HG03565 (cell line): ENCODE results near the gene WNT4.

Source experiments
- ATAC-seq: cut with Tn5 transposase; IDR thresholded peaks from one replicate; pipeline ENCODE4 v1.9.1; 2021; ENCODE audit warnings: mild to moderate bottlenecking, moderate library complexity; ENCODE audit not compliant: unreplicated experiment

WNT4 gene

DNA sequence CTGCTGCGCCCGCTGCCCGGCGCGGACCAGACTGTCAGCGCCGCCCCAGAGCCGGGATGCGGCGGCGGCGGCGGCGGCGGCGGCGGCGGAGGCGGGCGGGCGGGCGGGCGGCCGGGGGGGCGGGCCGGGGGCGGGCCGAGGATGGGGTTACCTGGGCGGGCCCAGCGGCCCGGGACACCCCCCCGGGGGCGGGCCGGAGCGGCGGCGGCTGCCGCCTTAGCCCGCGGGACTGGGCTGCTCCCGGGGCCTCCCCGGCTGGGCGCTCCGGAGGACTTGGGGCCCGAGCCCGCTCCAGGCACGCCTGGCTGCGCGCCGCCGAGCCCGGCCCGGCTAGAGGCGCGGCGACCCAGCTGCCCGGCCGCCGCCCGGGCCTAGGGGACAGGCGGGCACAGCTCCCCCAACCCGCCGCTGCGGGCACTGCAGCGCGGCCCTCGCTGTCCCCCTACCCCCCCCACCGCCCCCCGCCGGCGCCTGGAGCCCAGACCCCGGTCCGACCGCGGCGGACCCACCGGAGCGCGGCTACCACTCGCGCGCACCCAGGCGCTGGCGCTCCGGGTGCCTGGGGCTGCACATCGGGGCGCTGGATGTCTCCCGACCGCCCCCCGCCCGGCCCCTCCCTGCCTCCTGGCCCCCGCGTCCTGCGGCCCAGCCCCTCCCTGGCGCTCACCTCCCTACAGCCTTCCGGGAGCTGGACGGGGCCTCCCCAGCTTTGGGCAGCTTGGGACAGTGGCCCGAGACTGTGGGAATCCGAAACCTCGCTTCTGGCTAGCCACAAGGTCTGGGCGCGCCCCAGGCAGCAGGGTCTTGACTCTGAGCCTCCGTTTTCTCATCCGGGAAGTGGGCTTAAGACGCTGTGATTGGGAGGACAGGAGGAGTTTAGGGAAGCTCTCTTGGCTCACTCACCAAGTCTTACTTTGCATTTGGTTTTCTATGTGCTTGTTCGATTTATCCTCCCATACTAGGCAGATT, at the start of gene WNT4:
Gene WNT4, minus strand, starts transcription at position 33 of the 969 bp plus-strand sequence. CDS start 175 bp downstream, outside the sequence.
- no peak for ATAC-seq

DNA sequence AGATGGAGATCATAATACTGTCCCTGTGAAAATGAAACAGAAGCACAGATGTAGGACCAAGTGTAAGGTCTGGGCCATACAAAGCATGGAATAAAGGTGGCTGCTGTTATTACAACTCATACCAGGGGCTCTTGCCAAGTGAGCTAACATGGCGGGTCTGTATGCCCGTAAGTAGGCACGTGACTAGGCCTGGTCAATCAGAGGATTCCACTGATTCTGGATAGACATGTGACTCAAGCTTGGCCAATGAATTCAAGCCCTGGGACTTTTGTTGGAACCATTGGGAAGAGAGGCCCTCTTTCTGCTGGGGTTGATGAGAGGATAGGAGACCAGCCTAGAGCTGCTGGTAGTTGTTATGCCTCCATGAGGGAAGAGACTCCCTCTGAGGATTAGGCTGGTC, 47.8 kb upstream of the WNT4 start:
- no peak for ATAC-seq

DNA sequence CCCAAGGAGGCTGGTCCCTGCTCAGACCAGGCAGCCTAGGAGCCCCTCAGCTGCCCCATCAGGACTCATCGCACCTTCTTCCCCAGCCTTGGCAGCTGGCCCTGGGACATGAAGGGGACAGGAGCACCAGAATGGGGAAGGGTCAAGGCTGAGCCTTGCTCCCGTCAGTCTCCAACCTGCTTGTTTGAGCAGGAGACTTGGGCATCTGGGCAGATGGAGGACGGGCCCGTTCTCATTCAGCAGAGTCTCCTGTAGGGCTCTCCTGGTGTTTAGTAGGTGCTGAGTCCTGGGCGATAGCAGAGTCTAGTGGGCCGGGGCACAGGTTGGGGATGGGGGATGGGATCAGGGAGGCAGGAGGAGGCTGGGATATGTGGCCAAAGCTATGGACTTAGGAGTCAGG, 47.4 kb upstream of the WNT4 start:
- ATAC-seq, result no peak

DNA sequence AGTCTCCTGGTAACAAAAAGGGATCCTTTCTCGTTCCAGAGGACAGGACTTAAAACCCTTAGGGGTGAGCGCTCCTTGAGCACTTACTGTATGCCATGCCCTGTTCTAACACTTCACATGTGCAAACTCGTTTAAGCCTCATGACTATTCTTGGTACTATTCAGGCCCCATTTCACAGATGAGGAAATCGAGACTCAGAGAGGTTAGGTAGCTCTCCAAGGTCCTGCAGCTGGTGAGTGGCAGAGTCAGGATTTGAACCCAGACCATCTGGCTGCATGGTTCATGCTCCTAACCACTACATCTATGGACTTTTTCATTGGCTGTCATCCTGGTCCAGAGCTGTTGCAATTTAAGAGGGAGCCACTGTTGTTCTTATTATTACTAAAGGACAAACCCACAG, 46.7 kb upstream of the WNT4 start:
- ATAC-seq, result no peak

DNA sequence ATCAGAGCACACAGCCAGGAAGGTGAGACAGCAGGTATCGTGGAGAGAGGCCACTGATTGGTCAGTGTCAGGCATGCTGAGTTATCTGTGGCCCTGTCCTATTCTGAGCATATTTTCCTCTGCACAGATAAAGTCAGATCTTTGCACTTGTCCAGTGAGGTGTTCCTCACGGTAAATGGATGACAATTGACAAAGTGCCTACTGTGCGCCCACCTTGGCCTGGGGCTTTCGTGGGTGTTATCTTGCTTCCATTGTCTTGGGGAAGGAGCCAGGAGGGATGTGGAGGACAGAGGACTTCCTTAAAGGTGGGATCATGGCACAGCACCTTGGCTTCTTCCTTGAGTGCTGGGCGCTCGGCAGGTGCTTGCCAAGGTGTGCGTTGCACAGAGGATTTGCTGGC, 46.0 kb upstream of the WNT4 start:
- ATAC-seq, result no peak

DNA sequence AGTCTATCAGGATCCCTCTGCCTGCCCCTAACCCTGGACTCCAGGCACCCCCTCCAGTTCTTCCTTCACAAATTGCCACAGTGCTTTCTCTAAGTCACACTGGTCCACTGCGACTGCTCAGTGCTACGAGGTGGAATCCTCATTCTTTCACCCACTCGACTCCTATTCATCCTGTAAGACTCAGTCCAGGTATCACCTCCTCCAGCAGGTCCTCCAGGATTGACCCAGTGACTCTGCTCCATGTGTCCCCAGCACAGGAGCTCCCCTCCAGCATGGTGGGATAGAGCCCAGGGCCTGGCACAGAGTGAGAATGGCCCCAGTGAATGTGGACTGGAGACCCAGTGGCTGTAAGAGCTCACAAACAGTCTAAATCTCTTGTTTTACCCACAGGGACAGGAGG, 45.5 kb upstream of the WNT4 start:
- ATAC-seq, result no peak

DNA sequence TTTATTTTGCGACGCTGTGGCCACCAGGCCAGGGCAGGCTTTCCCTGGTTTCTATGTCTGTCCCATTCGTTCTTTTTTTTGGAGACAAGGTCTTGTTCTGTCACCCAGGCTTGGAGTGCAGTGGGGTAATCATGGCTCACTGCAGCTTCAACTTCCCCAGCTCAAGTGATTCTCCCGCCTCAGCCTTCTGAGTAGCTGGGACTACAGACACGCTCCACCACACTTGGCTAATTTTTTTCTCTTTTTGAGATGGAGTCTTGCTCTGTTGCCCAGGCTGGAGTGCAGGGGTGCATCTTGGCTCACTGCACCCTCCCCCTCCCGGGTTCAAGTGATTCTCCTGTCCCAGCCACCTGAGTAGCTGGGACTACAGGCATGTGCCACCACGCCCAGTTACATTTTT, 43.4 kb upstream of the WNT4 start:
- no peak for ATAC-seq

DNA sequence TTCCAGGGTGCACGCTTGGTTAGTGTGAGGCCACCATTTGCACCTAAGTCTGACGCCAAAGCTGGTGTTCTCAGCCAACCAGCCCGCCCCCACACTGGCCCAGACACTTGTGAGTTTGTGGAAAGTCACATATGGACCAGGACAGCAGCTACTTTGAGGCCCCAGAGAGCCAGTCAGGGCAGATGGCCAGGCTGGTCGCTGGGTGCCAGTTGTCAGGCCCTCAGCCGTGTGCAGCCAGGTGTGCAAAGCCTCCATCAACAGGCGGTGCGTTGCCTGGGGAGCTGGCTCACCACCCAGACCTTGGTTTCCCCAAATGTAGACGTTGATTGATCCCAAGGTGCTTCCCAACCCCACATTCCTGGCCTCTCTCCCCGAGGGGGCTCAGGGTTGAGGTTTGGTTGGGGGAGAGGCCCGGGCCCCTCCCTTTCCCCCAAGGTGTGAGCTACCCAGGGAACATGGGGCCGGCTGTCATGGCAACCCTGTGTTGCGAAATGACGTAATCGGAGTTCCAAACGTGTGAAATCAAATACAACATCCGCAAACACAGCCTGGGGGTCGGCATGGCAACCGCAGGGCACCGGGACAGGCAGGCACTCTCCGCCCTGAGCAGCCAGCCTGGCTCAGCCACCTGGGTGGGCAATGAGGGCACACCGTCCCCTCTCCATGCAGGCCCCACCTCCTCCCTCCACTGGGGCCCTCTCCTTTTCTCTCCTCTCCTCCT, 42.2 kb upstream of the WNT4 start:
- no peak for ATAC-seq

DNA sequence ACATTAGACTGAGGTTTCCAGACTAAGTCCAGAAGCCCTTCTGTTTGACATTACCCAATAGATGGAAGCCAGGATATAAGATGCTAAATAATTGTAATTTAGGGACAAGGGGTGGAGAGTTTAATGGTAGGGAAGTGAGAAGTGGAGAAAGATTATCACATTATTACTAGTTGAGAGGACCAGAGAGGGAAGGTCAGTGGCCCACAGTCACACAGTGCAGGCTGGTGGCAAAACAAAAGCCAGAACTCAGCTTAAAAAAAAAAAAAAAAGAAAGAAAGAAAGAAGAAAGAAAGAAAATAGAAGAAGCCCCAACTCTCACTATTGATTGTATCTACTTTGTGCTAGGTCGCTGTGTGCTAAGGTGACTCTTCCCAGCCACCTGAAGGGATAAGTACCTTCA, 41.6 kb upstream of the WNT4 start:
- ATAC-seq, result no peak

DNA sequence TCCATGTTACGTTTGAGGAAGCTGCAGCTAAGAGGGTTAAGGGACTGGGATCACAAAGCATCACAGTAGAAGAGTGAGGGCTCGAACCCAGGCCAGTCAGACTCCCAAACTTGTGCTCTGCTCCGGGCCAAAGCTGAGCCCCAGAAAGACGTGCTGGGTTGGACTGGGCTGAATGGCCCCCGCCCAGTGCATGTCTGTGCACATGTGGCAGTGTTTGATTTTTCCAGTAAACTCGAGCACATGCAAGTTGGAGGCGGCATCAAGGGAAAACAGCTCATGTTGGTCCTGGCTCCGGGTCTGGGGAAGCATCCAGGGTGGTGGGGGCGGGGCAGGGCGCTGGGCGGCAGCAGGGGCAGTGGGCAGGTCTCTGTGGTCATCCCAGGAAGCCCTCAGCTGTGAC, 39.8 kb upstream of the WNT4 start:
- ATAC-seq, result no peak

DNA sequence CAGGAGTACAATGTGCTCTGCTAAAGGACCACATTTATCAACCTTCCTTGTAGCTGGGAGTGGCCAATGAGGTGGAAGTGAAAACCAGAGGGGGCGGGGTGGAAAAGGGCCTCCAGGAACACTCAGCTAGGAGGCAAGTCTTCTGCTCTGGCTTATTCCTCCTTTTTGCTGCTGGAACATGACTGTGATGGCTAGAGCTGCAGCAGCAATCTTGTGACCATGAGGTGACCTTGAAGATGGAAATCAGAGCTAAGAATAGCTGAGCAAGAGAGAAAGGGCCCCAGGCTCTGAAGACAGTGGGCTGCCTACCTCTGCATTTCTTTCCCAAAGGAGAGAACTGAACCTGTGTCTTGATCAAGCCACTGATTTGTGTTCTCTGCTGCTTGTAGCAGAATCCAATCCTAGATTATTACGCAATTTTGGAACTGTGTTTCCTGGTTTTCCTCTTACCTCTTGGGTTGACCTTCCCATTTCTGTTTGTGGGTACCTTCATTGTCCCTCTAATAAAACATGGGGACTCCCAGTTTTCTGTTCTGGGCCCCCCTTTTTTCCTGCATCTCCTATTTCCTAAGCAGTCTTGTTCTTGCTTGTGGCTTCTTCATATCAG, 36.4 kb upstream of the WNT4 start:
- ATAC-seq, result no peak

DNA sequence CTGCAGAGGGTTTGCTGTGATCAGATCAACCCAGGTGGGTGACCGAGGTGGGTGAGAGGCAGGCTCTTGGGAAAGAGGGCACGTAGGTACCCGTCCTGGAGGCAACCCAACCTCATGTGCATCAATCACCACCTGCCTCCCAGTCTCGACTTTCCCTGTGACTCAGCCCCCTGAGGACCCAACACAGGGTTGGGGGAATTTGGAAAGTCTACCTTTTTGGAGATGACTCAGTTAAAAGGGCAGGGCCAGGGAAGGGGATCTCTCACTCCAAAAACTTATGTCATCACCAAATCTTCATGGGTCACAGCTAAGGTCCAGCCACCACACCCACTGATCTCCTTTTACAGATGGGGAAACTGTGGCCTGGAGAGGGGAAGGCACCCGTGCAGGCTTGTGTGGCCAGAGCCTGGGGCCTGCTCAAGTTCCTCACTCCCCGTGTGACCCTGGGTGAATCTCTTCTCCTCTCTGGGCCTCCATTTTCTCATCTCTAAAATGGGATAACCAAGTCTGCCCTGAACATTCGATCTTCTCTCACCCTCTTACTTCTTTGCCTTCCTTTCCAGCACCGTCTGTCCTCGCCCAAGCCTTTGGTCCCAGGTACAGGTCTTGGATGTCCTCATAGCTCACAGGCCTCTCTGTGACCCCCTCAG, 34.6 kb upstream of the WNT4 start:
- ATAC-seq, result no peak

DNA sequence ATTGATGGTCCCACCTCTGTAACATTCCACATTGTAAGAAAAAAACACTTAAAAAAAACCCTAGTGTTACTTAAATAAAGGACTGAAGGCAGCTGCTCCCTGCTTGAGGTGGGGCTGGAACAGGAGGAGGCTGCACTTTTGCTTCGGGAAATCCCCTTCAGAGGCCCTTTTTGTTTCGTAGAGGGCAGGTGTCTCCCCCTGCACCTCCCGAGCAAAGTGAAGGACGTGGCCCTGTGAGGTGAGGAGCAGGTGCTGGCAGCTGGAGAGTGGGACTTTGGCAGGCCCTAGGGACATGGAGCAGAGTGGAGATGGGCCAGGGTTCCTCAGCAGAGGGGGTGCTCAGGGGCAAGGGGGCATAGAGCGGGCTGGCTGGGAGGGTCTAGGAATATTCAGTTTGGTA, 33.4 kb upstream of the WNT4 start:
- ATAC-seq, result no peak

DNA sequence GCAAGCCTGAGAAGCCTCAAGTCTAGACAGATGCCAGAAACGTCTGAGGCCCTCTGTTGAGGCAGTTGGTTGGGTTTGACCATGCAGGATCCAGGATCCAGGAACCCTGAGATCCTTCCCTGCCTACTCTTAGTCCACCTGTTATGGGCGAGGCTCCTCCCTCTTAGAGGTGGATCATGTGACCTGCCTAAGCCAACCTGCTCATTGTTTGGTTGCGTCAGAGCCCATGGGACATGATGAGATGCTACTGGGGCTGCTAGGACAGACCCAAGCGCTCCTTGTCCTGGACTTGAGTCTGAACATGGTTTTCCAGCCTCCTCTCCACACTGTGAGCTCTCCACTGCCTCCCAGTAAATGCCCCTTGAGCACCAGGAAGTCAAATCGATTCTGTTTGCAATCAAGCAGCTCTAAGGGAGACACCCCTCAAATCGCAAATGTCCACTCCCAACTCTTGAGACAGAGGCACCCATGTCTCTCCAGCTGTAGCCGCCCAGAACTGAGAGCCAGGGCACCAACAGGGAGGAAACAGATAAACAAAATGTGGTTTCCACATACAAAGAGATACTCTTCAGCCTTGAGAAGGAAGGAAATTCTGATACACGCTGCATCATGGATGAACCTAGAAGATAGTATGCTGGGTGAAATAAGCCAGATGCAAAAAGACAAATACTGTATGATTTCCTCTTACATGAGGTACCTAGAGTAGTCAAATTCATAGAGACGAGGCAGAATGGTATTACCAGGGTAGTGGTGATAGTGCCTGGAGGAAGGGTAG, 31.7 kb upstream of the WNT4 start:
- ATAC-seq, result no peak

DNA sequence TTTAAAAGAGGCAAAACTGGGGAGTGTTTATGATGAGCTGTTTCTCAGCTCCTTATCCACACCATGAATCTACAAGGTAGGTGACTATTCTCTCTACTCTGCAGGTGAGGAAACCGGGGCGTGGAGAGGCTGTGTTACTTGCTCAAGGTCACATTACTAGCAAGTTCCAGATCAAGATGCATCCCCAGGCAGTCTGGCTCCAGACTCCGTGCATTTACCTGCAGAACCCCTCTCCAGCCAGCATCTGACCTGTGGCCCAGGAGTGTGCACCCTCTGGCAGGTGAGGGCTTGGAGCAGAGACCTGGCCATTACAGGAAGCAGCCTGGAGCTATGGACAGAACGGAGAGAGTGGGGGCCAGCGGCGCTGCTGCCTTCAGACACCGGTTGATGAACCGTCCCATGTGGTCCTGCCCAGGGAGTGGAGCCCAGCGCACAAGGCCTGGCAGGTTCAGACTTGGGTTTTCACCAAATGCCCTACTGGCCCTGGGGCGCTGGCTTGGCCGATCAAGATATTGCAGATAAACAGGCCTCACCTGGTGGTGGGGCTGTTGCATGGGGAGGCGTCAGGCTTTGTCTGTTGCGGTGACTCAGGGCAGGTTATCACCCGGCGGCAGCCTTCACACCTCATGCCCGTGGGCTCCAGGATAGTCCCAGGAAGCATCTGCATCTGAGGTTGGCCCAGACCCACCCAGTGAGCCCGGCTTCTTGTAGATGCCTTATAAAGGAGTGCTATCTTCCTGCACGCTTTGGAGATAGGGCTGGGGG, 29.2 kb upstream of the WNT4 start:
- no peak for ATAC-seq

DNA sequence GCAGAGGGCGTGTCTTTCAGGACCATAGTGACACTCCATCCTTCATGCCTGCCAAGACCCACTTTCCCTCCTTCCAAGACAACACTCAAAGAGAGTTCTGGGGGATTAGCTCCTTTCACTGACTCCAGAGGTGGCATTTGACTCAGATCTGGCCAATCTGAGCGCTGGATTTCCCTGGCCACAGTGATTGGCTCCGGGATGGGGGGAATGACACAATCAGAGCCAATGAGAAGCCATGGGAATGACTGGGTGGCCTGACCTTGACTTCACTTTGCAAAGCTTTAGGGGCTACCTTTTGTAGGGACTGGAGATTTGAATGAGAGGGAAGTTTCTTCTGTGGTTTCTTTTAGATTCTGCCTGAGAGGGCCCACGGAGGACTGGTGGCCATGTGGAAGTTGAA, 26.9 kb upstream of the WNT4 start:
- no peak for ATAC-seq

DNA sequence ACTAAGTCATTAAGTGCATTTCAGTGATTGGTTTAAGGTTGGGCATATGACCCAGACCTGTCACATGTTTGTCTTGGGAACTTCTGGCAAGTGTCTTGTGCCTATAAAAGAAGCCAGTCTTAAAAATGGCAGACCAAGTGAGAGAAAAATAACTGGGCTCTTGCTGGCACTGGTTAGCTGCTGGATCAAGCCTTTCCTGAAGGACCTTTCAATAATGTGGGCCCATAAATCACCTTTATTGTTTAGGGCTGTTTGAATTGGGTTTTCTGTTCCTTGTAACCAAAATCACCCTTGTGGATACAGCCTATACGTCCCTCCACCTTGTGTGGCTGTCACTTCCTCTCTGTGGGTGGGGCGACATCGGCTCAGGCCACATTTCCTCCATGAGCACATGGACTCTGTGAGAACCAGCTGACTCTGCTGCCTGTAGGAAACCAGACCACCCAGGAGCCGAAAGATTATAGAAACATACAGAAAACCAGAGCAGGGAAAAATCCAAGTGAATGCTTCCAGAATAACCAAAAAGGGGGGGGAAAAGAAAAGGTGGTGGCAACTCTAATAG, 25.6 kb upstream of the WNT4 start:
- no peak for ATAC-seq

DNA sequence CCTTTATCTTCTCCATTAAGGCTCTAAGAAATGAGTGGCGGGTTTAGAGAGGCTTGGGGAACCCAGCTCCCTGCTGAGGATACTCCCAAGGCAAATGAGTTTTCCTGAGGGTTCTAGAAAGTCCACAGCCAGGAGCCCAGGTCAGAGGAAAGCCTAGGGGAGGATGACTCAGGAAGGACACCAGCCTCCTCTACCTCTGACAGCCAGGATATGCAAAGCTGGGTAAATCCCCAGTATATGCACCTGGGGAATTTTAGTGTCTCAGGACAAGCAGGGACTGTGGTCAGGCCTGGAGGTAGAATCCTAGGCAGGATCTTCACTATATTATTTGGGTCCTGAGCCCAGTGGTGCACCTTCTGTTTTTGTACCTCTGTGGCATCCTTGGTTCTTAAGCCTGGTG, 23.5 kb upstream of the WNT4 start:
- ATAC-seq, result no peak
